Measurements from ENCODE around the gene RASGRP1. TPM values are rescaled to one million over a fixed set of nuclear protein-coding genes. Genes with fewer than 3 reads are reported as not detected.

The RASGRP1 gene
- total RNA-seq, 1 experiment from 2014 or later = not detected

GRCh38 chr15:38603672-38604071 lies 39.1 kb upstream of the RASGRP1 start:
- H3K27me3 Mint-ChIP-seq (ENCODE audit: insufficient read depth, unreplicated experiment) = peaks cover 20% of the 10 kb centered on the region

GRCh38 chr15:38602910-38603670 lies 38.5 kb upstream of the RASGRP1 start:
- no peaks in the 10 kb centered on the region for H3K9me3 Mint-ChIP-seq (ENCODE audit: unreplicated experiment)
- TF ChIP-seq CTCF (IDR thresholded peaks at IDR 0.05; ENCODE audit: unreplicated experiment) = no peak
- H3K27me3 Mint-ChIP-seq (ENCODE audit: insufficient read depth, unreplicated experiment) = peaks cover 20% of the 10 kb centered on the region
- H3K4me3 Mint-ChIP-seq (ENCODE audit: unreplicated experiment) = no peak overlapping the region
- BruUV-seq (replicated peaks) = no TSS peak
- POLR2A ChIA-PET = interaction anchor here (0.6 kb wide), 1 partner anchor 61 kb away, joined by 3 read pairs; no protein-coding TSS in a partner anchor
- intact Hi-C loops (cut with micrococcal nuclease) = no loop called here
- no peak overlapping the region for H3K27ac Mint-ChIP-seq (ENCODE audit: low read depth, unreplicated experiment)
- DNase-seq (ENCODE audit: unreplicated experiment) = no peak
- no peaks in the 10 kb centered on the region for H3K36me3 Mint-ChIP-seq (ENCODE audit: insufficient read depth, unreplicated experiment)
- CTCF ChIA-PET = interaction anchor here (1.0 to 1.2 kb wide), 2 partner anchors 34 to 44 kb away, joined by 3 read pairs; no protein-coding TSS in a partner anchor
- H3K4me1 Mint-ChIP-seq (ENCODE audit: insufficient read depth, unreplicated experiment) = no peaks in the 10 kb centered on the region

More at GRCh38 chr15:38603672-38604071, 39.1 kb upstream of the RASGRP1 start:
- CTCF ChIA-PET = interaction anchor here (1.0 to 1.2 kb wide), 2 partner anchors 33 to 44 kb away, joined by 3 read pairs; no protein-coding TSS in a partner anchor
- Mint-ChIP-seq H3K27ac (ENCODE audit: low read depth, unreplicated experiment) (no peak overlapping the region), H3K4me1 (ENCODE audit: insufficient read depth, unreplicated experiment) (no peaks in the 10 kb centered on the region), H3K4me3 (ENCODE audit: unreplicated experiment) (no peak overlapping the region), H3K36me3 (ENCODE audit: insufficient read depth, unreplicated experiment) (no peaks in the 10 kb centered on the region), H3K9me3 (ENCODE audit: unreplicated experiment) (no peaks in the 10 kb centered on the region)
- no peak for DNase-seq (ENCODE audit: unreplicated experiment)
- no peak for TF ChIP-seq CTCF (IDR thresholded peaks at IDR 0.05; ENCODE audit: unreplicated experiment)
- POLR2A ChIA-PET = interaction anchor here (0.6 kb wide), 1 partner anchor 61 kb away, joined by 3 read pairs; no protein-coding TSS in a partner anchor
- BruUV-seq (replicated peaks) = no TSS peak
- intact Hi-C loops (cut with micrococcal nuclease) = no loop called here

- H3K36me3 Mint-ChIP-seq (ENCODE audit: insufficient read depth, unreplicated experiment) = no peaks in the 10 kb centered on the region
- no TSS peak for BruUV-seq (replicated peaks)
- H3K4me1 Mint-ChIP-seq (ENCODE audit: insufficient read depth, unreplicated experiment) = no peaks in the 10 kb centered on the region
- POLR2A ChIA-PET = no interaction called here
- H3K27me3 Mint-ChIP-seq (ENCODE audit: insufficient read depth, unreplicated experiment) = peaks cover 10% of the 10 kb centered on the region
- CTCF ChIA-PET = interaction anchor here (0.8 to 3.2 kb wide), 2 partner anchors 36 to 90 kb away, joined by 3 to 13 read pairs; partner anchors contain the start of gene RASGRP1
- no peak overlapping the region for H3K27ac Mint-ChIP-seq (ENCODE audit: low read depth, unreplicated experiment)
- no peaks in the 10 kb centered on the region for H3K9me3 Mint-ChIP-seq (ENCODE audit: unreplicated experiment)
- H3K4me3 Mint-ChIP-seq (ENCODE audit: unreplicated experiment) = no peak overlapping the region
- intact Hi-C loops (cut with micrococcal nuclease) = no loop called here
- no peak for DNase-seq (ENCODE audit: unreplicated experiment)
- TF ChIP-seq CTCF (IDR thresholded peaks at IDR 0.05; ENCODE audit: unreplicated experiment) = no peak
Measured at GRCh38 chr15:38600236-38600635, 35.6 kb upstream of the RASGRP1 start.

- no peak for TF ChIP-seq CTCF (IDR thresholded peaks at IDR 0.05; ENCODE audit: unreplicated experiment)
- no peaks in the 10 kb centered on the region for H3K27me3 Mint-ChIP-seq (ENCODE audit: insufficient read depth, unreplicated experiment)
- no TSS peak for BruUV-seq (replicated peaks)
- POLR2A ChIA-PET = interaction anchor here (0.6 kb wide), 1 partner anchor 10 kb away, joined by 3 read pairs; no protein-coding TSS in a partner anchor
- no peak overlapping the region for H3K4me3 Mint-ChIP-seq (ENCODE audit: unreplicated experiment)
- H3K9me3 Mint-ChIP-seq (ENCODE audit: unreplicated experiment) = no peaks in the 10 kb centered on the region
- H3K27ac Mint-ChIP-seq (ENCODE audit: low read depth, unreplicated experiment) = no peak overlapping the region
- DNase-seq (ENCODE audit: unreplicated experiment) = no peak
- H3K36me3 Mint-ChIP-seq (ENCODE audit: insufficient read depth, unreplicated experiment) = no peaks in the 10 kb centered on the region
- CTCF ChIA-PET = interaction anchor here (0.6 to 3.2 kb wide), 5 partner anchors 9 to 94 kb away, joined by 3 to 13 read pairs (median 4); partner anchors contain the start of gene RASGRP1
- peaks cover 5% of the 10 kb centered on the region for H3K4me1 Mint-ChIP-seq (ENCODE audit: insufficient read depth, unreplicated experiment)
- intact Hi-C loops (cut with micrococcal nuclease) = no loop called here
Measured at GRCh38 chr15:38598749-38599148, 34.1 kb upstream of the RASGRP1 start.
